Activated T-cell treated with anti-CD3 and anti-CD28 coated beads for 4 hours (primary cell): Measurements from ENCODE around the gene MDP1.

ENCODE experiments used
- DNase-seq: peaks from one replicate; pipeline ENCODE4 v3.0.0-alpha.2; 2020

The MDP1 gene

DNA sequence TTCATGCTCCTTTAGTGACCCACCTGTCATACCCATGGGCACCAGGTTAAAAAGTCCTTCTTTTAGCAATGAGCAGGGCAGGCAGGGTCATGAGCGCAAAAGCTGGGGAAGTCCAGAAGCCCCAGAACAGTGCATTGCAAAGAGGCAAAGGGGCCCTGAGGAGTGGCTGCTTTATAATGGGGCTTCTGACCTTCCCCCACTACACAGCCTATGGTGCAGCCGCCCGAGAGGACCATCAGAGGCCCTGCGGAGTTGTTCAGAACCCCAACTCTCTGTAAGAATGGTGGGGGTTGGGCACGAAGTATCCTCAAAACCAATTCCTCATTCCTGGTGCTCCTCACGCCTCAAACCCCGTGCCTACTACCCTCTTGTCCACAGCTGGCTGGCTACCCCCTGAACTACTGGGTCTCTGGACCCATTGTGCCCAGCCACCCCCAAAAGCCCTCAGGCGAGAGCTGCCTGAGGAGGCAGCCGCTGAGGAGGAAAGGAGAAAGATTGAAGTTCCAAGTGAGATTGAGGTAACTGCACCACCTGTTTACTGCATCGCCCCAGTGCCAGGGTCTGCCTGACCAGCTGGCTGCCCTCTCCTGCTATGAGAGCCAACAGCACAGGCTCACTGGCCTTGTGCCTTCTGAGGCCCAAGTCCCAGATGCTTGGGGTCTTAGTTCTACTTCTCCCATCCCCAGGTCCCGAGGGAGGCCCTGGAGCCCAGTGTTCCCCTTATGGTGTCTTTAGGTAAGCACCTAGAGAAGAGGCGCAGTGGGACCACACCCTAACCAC is 37.3 kb downstream of the MDP1 start:
- DNase-seq: no peak

DNA sequence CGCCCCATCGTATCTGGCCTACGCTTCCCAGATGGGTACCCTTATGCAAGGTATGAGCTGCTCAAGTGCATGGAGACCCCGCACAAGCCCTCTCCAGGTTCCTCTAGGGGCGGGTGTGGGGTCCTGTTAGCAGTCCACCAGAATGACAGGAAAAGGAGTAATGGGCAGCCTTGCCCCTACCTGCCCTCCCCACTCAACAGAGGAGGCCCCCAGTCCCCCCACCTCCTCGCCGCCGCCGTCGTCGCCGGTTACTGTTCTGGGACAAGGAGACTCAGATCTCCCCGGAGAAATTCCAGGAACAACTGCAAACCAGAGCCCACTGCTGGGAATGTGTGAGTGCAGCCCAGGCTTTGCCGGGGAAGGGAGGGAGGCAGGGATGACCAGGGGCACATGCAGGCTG is 38.0 kb downstream of the MDP1 start:
- DNase-seq: no peak

DNA sequence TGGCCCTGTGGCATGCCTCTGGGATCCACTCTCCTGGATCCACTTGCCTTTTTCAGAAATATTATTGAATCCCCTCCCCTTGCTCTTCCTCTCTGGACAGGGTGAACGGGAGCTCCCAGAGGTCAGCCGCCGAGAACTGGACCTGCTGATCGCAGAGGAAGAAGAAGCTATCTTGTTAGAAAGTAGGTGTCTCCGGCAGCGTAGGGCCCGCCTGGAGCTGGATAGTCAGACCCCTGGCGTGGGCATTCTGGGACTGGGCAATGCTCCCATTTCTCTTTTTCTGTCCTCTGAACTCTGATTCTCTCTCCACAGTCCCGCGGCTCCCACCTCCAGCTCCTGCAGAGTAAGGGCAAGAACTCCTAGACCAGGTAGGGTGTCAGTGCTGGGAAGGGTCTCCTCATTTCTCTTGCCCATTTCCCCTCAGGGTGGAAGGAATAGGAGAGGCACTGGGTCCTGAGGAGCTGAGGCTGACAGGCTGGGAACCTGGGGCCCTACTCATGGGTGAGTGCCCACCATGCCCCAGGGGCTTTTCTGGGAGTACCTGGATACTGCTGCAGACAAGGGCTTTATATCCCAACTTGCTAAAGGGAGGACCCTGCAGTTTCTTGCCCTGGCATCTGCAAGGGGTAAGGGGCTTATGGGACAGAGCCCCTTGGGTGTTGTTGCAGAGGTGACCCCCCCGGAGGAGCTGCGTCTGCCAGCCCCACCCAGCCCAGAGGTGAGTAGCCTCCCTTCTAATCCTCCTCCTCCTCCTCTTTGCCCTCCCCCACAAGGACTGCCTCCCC is 38.6 kb downstream of the MDP1 start:
- DNase-seq: no peak

DNA sequence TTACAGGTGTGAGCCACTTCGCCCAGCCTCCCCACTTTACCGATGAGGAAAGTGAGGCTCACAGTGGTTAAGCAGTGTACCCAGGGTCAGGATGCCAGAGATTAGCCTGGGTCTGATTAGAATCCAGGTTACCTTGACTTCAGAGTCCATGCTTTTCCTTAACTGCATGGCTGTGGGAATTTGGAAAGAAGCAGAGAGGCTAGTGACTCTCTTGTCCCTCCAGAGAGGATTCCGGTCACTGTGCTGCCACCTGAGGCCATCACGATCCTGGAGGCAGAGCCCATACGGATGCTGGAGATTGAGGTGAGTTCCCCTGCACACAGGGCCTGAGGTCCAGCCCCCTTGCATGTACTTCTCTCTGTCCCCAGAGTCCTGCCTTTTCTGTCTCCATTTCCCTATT is 39.3 kb downstream of the MDP1 start:
- DNase-seq: no peak

DNA sequence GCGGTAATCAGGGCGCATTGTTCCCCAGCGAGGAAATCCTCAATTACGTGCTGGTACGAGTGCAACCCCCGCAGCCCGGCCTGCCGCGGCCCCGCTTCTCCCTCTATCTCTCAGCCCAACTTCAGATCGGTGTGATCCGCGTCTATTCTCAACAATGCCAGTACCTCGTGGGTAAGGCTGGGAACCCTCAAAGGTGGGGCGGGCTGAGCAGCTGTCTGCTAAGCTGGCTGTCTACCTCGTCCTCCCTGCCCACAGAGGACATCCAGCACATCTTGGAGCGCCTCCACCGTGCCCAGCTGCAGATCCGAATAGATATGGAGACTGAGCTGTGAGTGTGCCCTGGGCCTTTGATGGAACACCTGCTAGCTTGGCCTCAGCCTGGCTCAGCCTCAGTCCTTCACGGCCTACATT is 43.0 kb downstream of the MDP1 start:
- no peak for DNase-seq

DNA sequence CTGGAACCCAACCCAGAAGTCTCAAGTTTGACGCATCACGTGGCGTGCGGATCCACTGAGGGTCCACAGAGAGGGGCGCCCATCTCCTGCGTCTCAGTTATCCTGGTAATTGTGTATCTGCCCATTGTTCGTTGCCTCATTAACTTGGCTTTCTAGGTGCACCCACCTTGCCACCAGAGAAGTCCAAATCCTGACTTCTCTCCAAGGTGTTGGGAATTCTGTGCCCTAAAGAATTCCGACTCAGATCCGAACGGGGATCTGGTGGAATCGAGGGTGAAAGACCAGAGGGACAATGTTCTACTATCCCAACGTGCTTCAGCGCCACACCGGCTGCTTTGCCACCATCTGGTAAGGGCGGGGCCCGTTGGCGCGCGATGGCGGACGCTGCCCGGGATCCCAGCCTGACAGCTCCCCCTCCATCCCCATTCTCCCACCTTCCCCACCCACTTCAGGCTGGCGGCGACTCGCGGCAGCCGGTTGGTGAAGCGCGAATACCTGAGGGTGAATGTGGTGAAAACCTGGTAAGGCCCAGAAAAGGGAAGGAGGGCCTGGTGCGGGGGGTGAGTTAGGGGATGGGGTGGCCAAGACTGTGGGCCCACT is 43.5 kb downstream of the MDP1 start:
- no peak for DNase-seq

DNA sequence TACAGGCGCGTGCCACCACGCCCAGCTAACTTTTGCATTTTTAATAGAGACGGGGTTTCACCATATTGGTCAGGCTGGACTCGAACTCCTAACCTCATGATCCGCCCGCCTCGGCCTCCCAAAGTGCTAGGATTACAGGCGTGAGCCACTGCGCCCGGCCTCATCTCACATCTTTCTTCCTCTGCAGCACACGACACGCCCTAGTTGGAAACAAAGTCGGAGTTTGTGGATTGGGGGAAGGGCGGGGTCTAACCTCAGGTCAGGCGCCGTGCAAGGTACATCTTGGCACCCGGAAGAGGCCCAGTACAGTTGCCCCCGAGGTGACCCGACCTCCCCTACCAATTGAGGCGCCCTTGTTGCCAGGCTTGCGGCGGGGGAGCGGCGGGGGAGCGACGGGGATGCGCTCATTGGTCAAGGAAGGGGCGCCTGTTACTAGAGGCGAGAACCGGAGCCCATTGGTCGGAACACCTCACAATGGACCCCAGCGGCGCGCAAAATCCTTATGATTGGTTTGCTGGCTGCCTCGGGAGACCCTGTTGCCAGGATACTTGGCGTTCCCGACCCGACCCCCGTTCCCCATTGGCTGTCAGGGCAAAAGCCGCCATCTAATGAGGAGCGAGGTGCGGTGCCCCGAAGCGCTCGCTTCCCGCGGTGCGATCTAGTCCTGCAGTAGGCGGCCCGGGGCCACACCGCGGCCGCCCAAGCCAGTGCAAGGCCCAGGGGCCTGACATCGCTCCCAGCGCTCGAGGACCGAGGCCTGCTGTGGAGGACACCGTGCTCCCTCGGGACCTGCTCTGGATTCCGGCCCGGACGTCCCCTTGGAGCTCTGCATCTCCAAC is 44.2 kb downstream of the MDP1 start, which contains the start of gene REC8:
REC8 (plus strand) TSS at position 659 of the 839 bp plus-strand sequence. CDS start 473 bp downstream, outside the sequence.
- peak; percentile 30 for DNase-seq

DNA sequence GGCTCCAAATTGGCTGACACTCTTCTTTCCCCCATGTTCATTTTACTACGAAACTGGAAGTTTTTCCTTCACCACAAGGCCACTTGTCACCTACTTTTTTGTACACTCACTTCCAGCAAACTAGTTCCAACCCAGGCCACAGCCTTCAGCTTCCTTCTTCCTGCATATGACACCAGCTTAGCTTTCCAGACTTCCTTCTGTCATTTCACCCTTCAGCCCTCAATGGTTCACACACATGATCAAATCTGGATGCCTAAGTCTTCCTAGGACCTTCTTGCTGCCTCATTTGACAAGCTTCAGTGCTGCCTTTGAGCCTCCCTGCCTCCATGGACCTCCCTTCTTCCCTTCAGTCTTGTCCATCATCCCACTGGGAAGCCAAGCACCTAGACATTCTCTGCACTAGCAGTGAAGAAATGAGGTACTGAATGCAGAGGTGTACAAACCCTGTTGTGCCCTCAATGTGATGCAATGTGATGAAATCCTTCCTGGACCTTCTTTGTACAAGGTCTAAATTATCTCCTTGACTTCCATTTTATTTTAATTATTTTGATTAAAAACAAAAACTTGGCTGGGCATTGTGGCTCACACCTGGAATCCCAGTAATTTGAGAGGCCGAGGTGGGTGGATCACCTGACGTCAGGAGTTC is 48.3 kb downstream of the MDP1 start:
- no peak for DNase-seq

DNA sequence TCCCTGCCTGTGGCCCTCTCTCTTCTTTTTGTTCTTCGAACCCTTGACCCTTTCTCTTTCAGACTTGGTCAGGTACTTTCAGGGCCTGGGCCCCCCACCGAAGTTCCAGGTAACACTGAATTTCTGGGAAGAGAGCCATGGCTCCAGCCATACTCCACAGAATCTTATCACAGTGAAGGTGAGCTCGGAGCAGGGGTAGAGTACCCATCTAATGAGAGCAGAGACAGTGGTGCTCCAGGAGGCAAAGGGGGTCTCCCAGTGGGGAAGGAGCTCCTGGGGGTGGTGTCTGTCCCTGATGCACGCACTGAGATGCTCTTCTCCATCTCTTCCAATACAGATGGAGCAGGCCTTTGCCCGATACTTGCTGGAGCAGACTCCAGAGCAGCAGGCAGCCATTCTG is 50.1 kb downstream of the MDP1 start:
- no peak for DNase-seq

DNA sequence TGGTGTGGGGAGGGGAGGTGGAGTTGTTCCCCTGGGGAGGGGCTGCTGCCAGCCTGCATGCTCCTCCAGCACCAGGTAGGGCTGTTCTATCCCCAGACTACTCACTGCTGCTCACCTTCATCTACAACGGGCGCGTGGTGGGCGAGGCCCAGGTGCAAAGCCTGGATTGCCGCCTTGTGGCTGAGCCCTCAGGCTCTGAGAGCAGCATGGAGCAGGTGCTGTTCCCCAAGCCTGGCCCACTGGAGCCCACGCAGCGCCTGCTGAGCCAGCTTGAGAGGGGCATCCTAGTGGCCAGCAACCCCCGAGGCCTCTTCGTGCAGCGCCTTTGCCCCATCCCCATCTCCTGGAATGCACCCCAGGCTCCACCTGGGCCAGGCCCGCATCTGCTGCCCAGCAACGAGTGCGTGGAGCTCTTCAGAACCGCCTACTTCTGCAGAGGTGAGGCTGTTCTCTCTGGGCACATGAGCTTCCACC is 51.3 kb downstream of the MDP1 start:
- no peak for DNase-seq
